ENCODE measurements around the gene UMAD1. TPM values are rescaled to one million over a fixed set of nuclear protein-coding genes. Genes with fewer than 3 reads are reported as not detected.
A peak's percentile ranks its signal among the peaks of the same experiment; 100 is the strongest.

UMAD1 gene
- polyA plus RNA-seq, 3 donors, result 6.2 to 22.7 (median 18.6) TPM

DNA sequence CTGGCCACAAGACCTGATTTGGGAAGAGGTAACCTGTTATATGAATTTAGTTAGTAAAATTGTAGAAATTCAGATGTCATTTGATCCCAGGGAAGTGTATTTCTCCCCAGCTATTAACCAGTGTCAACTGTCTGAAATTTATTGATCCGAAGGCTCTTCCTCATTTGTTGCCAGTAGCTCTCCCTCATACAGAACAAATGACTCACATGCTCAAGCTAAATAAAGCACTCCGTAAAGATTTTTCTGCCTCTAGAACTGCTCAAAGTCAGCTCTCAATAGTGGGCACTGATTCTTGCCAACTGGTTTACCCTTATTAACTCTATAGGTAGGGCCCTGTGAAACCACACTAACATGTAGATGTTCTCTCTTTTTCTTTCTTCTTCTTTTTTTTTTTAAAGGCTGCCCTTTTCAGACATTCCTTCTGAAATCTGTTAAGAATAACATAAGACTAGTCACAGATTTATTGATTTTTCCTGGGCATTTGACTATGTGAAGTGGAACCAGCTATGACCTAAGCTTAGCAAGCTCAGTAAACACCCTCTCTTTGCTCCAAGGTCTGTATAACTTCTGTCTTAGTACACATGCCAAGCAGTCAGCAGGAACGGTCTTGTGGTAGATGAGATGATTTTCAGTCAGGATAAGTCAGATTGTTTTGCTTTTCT is 56.0 kb downstream of the UMAD1 start:
- H3K9me3 Mint-ChIP-seq, result no peaks in the 10 kb centered on the region
- Histone ChIP-seq H3K27ac (ENCODE audit: low read depth in 1 of 2, low read length in 2 of 2) (no peak overlapping the region), H3K9ac (ENCODE audit: insufficient read depth, low read length, poor library complexity, severe bottlenecking) (no peak overlapping the region), H2AFZ (ENCODE audit: insufficient read depth, low read depth, low read length, poor library complexity, severe bottlenecking) (no peak overlapping the region), H3K27me3 (ENCODE audit: control insufficient read depth in 2 of 2, insufficient read depth in 2 of 2, low read length in 2 of 2) (no peaks in the 10 kb centered on the region), H3K4me1 (ENCODE audit: control insufficient read depth in 1 of 2, insufficient read depth in 2 of 2, low read length in 2 of 2) (no peaks in the 10 kb centered on the region), H3K36me3 (replicated peaks in 1 of 2; ENCODE audit: control insufficient read depth in 1 of 2, insufficient read depth in 2 of 2, low read length in 2 of 2) (no peaks in the 10 kb centered on the region), H4K20me1 (ENCODE audit: insufficient read depth, low read length) (no peaks in the 10 kb centered on the region), H3K79me2 (ENCODE audit: insufficient read depth, low read length) (no peaks in the 10 kb centered on the region), H3K4me3 (replicated peaks in 1 of 3; ENCODE audit: low read depth in 2 of 3, low read length in 3 of 3) (no peak overlapping the region), H3K4me2 (replicated peaks; ENCODE audit: extremely low read depth, low read length, poor library complexity, severe bottlenecking) (no peak overlapping the region), H3K9me3 (replicated peaks in 1 of 2; ENCODE audit: control insufficient read depth in 1 of 2, insufficient read depth in 1 of 2, low read length in 2 of 2) (no peaks in the 10 kb centered on the region)
- peaks cover 11% of the 10 kb centered on the region for H3K4me1 Mint-ChIP-seq
- no peak for TF ChIP-seq CTCF (IDR thresholded peaks at IDR 0.05)
- no peak overlapping the region for H3K4me3 Mint-ChIP-seq
- intact Hi-C loops (cut with micrococcal nuclease), result no loop called here
- WGBS (ENCODE audit: insufficient coverage), result 100% methylated on average over 1 of the region's 3 CpGs
- peaks cover 3 to 4% of the 10 kb centered on the region in 2 donors for H3K36me3 Mint-ChIP-seq
- no peaks in the 10 kb centered on the region for H3K27me3 Mint-ChIP-seq (ENCODE audit: low read depth in 3 of 3)
- no peak overlapping the region for H3K27ac Mint-ChIP-seq
- DNase-seq, result no peak

GRCh38 chr7:7698930-7699329 is 58.4 kb downstream of the UMAD1 start:
- H3K27ac Mint-ChIP-seq, result peak overlapping the region in 1 of 7 donors; percentile 15
- peaks cover 11% of the 10 kb centered on the region for H3K4me1 Mint-ChIP-seq
- Histone ChIP-seq H3K4me1 (ENCODE audit: control insufficient read depth in 1 of 2, insufficient read depth in 2 of 2, low read length in 2 of 2) (no peaks in the 10 kb centered on the region), H2AFZ (ENCODE audit: insufficient read depth, low read depth, low read length, poor library complexity, severe bottlenecking) (no peak overlapping the region), H3K9me3 (replicated peaks in 1 of 2; ENCODE audit: control insufficient read depth in 1 of 2, insufficient read depth in 1 of 2, low read length in 2 of 2) (no peaks in the 10 kb centered on the region), H3K9ac (ENCODE audit: insufficient read depth, low read length, poor library complexity, severe bottlenecking) (no peak overlapping the region), H3K4me3 (replicated peaks in 1 of 3; ENCODE audit: low read depth in 2 of 3, low read length in 3 of 3) (no peak overlapping the region), H3K27ac (ENCODE audit: low read depth in 1 of 2, low read length in 2 of 2) (no peak overlapping the region), H3K27me3 (ENCODE audit: control insufficient read depth in 2 of 2, insufficient read depth in 2 of 2, low read length in 2 of 2) (no peaks in the 10 kb centered on the region), H3K36me3 (replicated peaks in 1 of 2; ENCODE audit: control insufficient read depth in 1 of 2, insufficient read depth in 2 of 2, low read length in 2 of 2) (no peaks in the 10 kb centered on the region), H3K79me2 (ENCODE audit: insufficient read depth, low read length) (no peaks in the 10 kb centered on the region), H3K4me2 (replicated peaks; ENCODE audit: extremely low read depth, low read length, poor library complexity, severe bottlenecking) (no peak overlapping the region), H4K20me1 (ENCODE audit: insufficient read depth, low read length) (no peaks in the 10 kb centered on the region)
- no peak for DNase-seq
- peaks cover 0 to 9% of the 10 kb centered on the region in 2 donors for H3K36me3 Mint-ChIP-seq
- peaks cover 0 to 1% (median 0%) of the 10 kb centered on the region in 7 donors for H3K9me3 Mint-ChIP-seq
- no peak overlapping the region for H3K4me3 Mint-ChIP-seq
- intact Hi-C loops (cut with micrococcal nuclease), result no loop called here
- TF ChIP-seq CTCF (IDR thresholded peaks at IDR 0.05), result no peak
- peaks cover 0 to 2% (median 0%) of the 10 kb centered on the region in 3 donors for H3K27me3 Mint-ChIP-seq (ENCODE audit: low read depth in 3 of 3)
- no CpG with 5 or more reads among the region's 2 CpGs for WGBS (ENCODE audit: insufficient coverage)

All from CD14-positive monocyte (primary cell).